Fibroblast of skin of scalp (primary cell): ENCODE data around the gene SLC2A6.

Source experiments
- DNase-seq: peaks from one replicate; pipeline ENCODE4 v3.0.0-alpha.2; 2013

Gene SLC2A6

GRCh38 chr9:133495327-133496293 lies 16.7 kb upstream of the SLC2A6 start:
- DNase-seq = no peak

- no peak for DNase-seq
These were observed 15.9 kb upstream of the SLC2A6 start for GRCh38 chr9:133494636-133495326.

GRCh38 chr9:133493845-133494540 lies 15.1 kb upstream of the SLC2A6 start:
- DNase-seq = no peak

- DNase-seq = no peak
These were observed 14.5 kb upstream of the SLC2A6 start for GRCh38 chr9:133493428-133493827.

- DNase-seq = peak; percentile 6
These were observed 13.4 kb upstream of the SLC2A6 start for GRCh38 chr9:133492061-133493021.

GRCh38 chr9:133491656-133491925 lies 12.7 kb upstream of the SLC2A6 start:
- no peak for DNase-seq

GRCh38 chr9:133490865-133491655 lies 12.2 kb upstream of the SLC2A6 start:
- no peak for DNase-seq

- DNase-seq = no peak
These were observed 11.3 kb upstream of the SLC2A6 start for GRCh38 chr9:133490201-133490681.

GRCh38 chr9:133489253-133490190 lies 10.6 kb upstream of the SLC2A6 start:
- DNase-seq = no peak

- no peak for DNase-seq
These were observed 9.9 kb upstream of the SLC2A6 start for GRCh38 chr9:133488686-133489252.

- DNase-seq = no peak
These were observed 8.4 kb upstream of the SLC2A6 start for GRCh38 chr9:133487331-133487725.

- no peak for DNase-seq
These were observed 6.8 kb upstream of the SLC2A6 start for GRCh38 chr9:133485531-133486260.

- no peak for DNase-seq
These were observed 6.0 kb upstream of the SLC2A6 start for GRCh38 chr9:133484671-133485437.

GRCh38 chr9:133483611-133484010 lies 4.7 kb upstream of the SLC2A6 start:
- no peak for DNase-seq

- DNase-seq = peak; percentile 39
These were observed 678 bp downstream of the SLC2A6 start for GRCh38 chr9:133477992-133478850.

GRCh38 chr9:133477461-133477860 lies 1.4 kb downstream of the SLC2A6 start:
- no peak for DNase-seq

- DNase-seq = no peak
These were observed 2.0 kb downstream of the SLC2A6 start for GRCh38 chr9:133476941-133477340.
